Suprapubic skin (tissue), 4 donors: ENCODE measurements around the gene CSNK1G2. TPM values are rescaled to one million over a fixed set of nuclear protein-coding genes. Genes with fewer than 3 reads are reported as not detected.

Experiments used
- DNase-seq, 2 donors: peaks; one replicate each; pipeline ENCODE4 v3.0.0-alpha.2; 2019; ENCODE audit warnings: low spot score in 2 of 2
- H3K27ac ChIP-seq: fragments of 200-600 bp; sonication (generic); one replicate; pipeline ENCODE4 v1.5.1; 2019
- H3K27me3 ChIP-seq: fragments of 200-600 bp; sonication (generic); one replicate; pipeline ENCODE4 v1.5.1; 2019
- H3K36me3 ChIP-seq: fragments of 200-600 bp; sonication (generic); one replicate; pipeline ENCODE4 v1.5.1; 2019
- H3K4me1 ChIP-seq: fragments of 200-600 bp; sonication (generic); one replicate; pipeline ENCODE4 v1.5.1; 2019
- H3K4me3 ChIP-seq: fragments of 200-600 bp; sonication (generic); one replicate; pipeline ENCODE4 v1.5.1; 2019; ENCODE audit warnings: mild to moderate bottlenecking
- H3K9me3 ChIP-seq: fragments of 200-600 bp; sonication (generic); one replicate; pipeline ENCODE4 v1.5.1; 2019
- EP300 ChIP-seq: sonication (generic); formaldehyde crosslinking; IDR thresholded peaks from one replicate; pipeline ENCODE4 v1.6.1; 2017; ENCODE audit warnings: antibody characterized with exemption
- POLR2A ChIP-seq, 2 donors: fragments of 450-650 bp; IDR thresholded peaks; one replicate each; pipeline ENCODE4 v1.6.1; 2017; ENCODE audit warnings: antibody characterized with exemption in 2 of 2, mild to moderate bottlenecking in 2 of 2, moderate library complexity in 2 of 2
- POLR2AphosphoS5 ChIP-seq, 3 donors: sonication (generic); formaldehyde crosslinking; IDR thresholded peaks; one replicate each; pipeline ENCODE4 v1.6.1; 2017; ENCODE audit warnings: antibody characterized with exemption in 3 of 3
- WGBS: methylation state at CpG from one replicate; pipeline ENCODE4 v1.1.5; 2018; 5-methylcytosine and 5-hydroxymethylcytosine counted together
- total RNA-seq, 4 donors: library from RNA; depleted of rRNA; stranded (reverse); fragments of >200 nt; gene quantifications; one replicate each; pipeline ENCODE4 v1.1.0, GENCODE V29; 2016
- TF ChIP-seq, protein P1 (sequence below), 2 donors: fragments of 200-600 bp in 1 of 2; fragments of 450-650 bp in 1 of 2; sonication (generic) in 1 of 2; IDR thresholded peaks; one replicate each; pipeline ENCODE4 v1.5.1; 2016 to 2019; ENCODE audit warnings: antibody characterized with exemption in 2 of 2, mild to moderate bottlenecking in 1 of 2, moderate library complexity in 1 of 2

CSNK1G2 gene
- total RNA-seq, 4 donors from 2014 or later = 46.1 to 89.0 (median 59.3) TPM

- Histone ChIP-seq H3K4me1 (peaks cover 12% of the 10 kb centered on the region), H3K36me3 (peaks cover 7% of the 10 kb centered on the region), H3K9me3 (no peaks in the 10 kb centered on the region), H3K4me3 (no peak overlapping the region), H3K27me3 (no peaks in the 10 kb centered on the region), H3K27ac (no peak overlapping the region)
- no peak for DNase-seq
- TF ChIP-seq POLR2AphosphoS5 (IDR thresholded peaks at IDR 0.05) = no peak
- no peak for TF ChIP-seq POLR2A (IDR thresholded peaks at IDR 0.05)
- TF ChIP-seq EP300 = no peak
- TF ChIP-seq, protein P1, sequence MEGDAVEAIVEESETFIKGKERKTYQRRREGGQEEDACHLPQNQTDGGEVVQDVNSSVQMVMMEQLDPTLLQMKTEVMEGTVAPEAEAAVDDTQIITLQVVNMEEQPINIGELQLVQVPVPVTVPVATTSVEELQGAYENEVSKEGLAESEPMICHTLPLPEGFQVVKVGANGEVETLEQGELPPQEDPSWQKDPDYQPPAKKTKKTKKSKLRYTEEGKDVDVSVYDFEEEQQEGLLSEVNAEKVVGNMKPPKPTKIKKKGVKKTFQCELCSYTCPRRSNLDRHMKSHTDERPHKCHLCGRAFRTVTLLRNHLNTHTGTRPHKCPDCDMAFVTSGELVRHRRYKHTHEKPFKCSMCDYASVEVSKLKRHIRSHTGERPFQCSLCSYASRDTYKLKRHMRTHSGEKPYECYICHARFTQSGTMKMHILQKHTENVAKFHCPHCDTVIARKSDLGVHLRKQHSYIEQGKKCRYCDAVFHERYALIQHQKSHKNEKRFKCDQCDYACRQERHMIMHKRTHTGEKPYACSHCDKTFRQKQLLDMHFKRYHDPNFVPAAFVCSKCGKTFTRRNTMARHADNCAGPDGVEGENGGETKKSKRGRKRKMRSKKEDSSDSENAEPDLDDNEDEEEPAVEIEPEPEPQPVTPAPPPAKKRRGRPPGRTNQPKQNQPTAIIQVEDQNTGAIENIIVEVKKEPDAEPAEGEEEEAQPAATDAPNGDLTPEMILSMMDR (IDR thresholded peaks at IDR 0.05) = no peak
- 94% methylated on average over 43 of the region's 44 CpGs for WGBS
Observed at GRCh38 chr19:1949304-1950101, 8.5 kb downstream of the CSNK1G2 start.

DNA sequence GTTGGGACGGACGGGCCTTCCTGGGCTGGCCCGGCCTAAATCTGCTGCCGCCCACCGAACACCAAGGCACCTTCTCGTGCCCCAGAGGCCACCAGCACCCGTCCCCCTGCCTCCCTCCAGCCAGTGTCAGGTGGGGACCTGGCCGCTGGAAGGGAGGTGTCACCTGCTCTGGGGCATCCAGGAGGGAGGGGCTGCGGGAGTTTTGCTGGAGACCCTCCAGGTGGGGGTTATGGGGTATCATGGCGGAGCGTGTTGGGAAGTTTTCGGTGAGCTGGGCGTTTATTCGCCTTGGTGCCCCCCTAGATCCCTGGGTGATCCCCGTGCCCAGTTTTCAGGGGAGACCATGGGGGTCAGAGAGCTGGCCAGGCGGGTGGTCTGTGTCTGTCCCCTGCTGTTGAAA, 9.7 kb downstream of the CSNK1G2 start:
- H3K27ac ChIP-seq = no peak overlapping the region
- TF ChIP-seq EP300 (no peak), POLR2AphosphoS5 (IDR thresholded peaks at IDR 0.05) (no peak), POLR2A (IDR thresholded peaks at IDR 0.05) (no peak)
- TF ChIP-seq, protein P1 (IDR thresholded peaks at IDR 0.05) = no peak

DNA sequence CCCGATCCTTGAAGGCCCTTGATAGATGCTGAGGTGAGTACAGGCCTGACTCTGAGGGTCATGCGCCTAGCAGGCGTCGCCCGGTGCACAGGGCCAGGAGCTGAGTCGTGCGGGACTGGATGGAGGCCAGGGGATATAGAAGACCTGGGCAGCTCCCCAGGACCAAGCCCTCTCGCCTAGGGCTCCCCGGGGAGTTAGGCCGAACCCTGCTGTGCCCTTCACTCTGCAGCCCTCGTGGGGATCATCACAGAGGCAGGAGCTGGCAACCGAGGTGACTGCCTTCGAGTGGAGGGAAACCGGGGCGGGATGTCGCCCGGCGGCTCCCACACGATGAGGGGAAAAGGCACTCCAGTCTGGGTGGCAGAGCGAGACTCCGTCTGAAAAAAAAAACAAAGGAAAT, 11.7 kb downstream of the CSNK1G2 start:
- Histone ChIP-seq H3K27me3 (no peaks in the 10 kb centered on the region), H3K36me3 (peaks cover 7% of the 10 kb centered on the region), H3K27ac (no peak overlapping the region), H3K9me3 (no peaks in the 10 kb centered on the region), H3K4me3 (no peak overlapping the region), H3K4me1 (peaks cover 15% of the 10 kb centered on the region)
- no peak for DNase-seq
- WGBS = 86% methylated on average over 17 of the region's 21 CpGs
- TF ChIP-seq, protein P1 (IDR thresholded peaks at IDR 0.05) = no peak
- TF ChIP-seq POLR2A (IDR thresholded peaks at IDR 0.05) (no peak), POLR2AphosphoS5 (IDR thresholded peaks at IDR 0.05) (no peak), EP300 (no peak)

More for the DNA sequence above, 9.7 kb downstream of the CSNK1G2 start:
- Histone ChIP-seq H3K4me3 (no peak overlapping the region), H3K4me1 (peaks cover 13% of the 10 kb centered on the region), H3K36me3 (peaks cover 7% of the 10 kb centered on the region), H3K9me3 (no peaks in the 10 kb centered on the region), H3K27me3 (no peaks in the 10 kb centered on the region)
- no peak for DNase-seq
- 99% methylated on average over 12 of the region's 16 CpGs for WGBS

GRCh38 chr19:1953037-1953436, 12.1 kb downstream of the CSNK1G2 start:
- TF ChIP-seq POLR2A (IDR thresholded peaks at IDR 0.05) = no peak
- TF ChIP-seq EP300 = no peak
- TF ChIP-seq, protein P1 (IDR thresholded peaks at IDR 0.05) = no peak
- no peak for TF ChIP-seq POLR2AphosphoS5 (IDR thresholded peaks at IDR 0.05)
- peaks cover 7% of the 10 kb centered on the region for H3K36me3 ChIP-seq
- H3K27ac ChIP-seq = no peak overlapping the region
- peaks cover 13% of the 10 kb centered on the region for H3K4me1 ChIP-seq
- no peaks in the 10 kb centered on the region for H3K9me3 ChIP-seq
- no peaks in the 10 kb centered on the region for H3K27me3 ChIP-seq
- no peak for DNase-seq
- H3K4me3 ChIP-seq = no peak overlapping the region
- 83% methylated on average over 16 of the region's 19 CpGs for WGBS

GRCh38 chr19:1953441-1954094, 12.6 kb downstream of the CSNK1G2 start:
- Histone ChIP-seq H3K9me3 (no peaks in the 10 kb centered on the region), H3K27me3 (no peaks in the 10 kb centered on the region), H3K4me3 (no peak overlapping the region), H3K4me1 (peaks cover 13% of the 10 kb centered on the region), H3K36me3 (peaks cover 7% of the 10 kb centered on the region), H3K27ac (no peak overlapping the region)
- 93% methylated on average over 19 of the region's 32 CpGs for WGBS
- TF ChIP-seq POLR2A (IDR thresholded peaks at IDR 0.05) (no peak), POLR2AphosphoS5 (IDR thresholded peaks at IDR 0.05) (no peak), EP300 (no peak)
- TF ChIP-seq, protein P1 (IDR thresholded peaks at IDR 0.05) = no peak
- no peak for DNase-seq
